HG03066 (cell line): ENCODE results near the gene DBNDD1.
A peak's percentile ranks its signal among the peaks of the same experiment; 100 is the strongest.
"Not testable (repeated sequence)": the region's sequence is repeated elsewhere in the genome, so short reads cannot be mapped to it uniquely, and the experiment has no call there.

Source experiments
- ATAC-seq: cut with Tn5 transposase; IDR thresholded peaks from one replicate; pipeline ENCODE4 v1.9.1; 2021; ENCODE audit warnings: low read depth; ENCODE audit not compliant: unreplicated experiment

DBNDD1 gene

DNA sequence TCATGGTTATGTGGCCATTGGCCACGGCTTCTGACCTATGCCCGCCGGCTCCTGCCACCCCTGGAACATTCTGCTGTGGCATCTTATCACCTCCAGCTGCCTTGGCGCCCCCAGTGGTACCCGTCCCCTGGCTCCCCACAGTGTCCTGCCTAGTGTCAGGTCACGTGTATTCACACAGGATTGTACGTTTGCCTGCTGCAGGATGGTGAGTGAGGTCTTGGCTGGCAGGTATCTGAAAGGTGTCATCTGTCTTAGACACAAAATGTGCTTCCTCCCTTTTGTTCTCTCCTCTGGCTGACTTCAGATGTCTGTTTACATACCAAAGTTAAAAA, 24.9 kb downstream of the DBNDD1 start:
- no peak for ATAC-seq

DNA sequence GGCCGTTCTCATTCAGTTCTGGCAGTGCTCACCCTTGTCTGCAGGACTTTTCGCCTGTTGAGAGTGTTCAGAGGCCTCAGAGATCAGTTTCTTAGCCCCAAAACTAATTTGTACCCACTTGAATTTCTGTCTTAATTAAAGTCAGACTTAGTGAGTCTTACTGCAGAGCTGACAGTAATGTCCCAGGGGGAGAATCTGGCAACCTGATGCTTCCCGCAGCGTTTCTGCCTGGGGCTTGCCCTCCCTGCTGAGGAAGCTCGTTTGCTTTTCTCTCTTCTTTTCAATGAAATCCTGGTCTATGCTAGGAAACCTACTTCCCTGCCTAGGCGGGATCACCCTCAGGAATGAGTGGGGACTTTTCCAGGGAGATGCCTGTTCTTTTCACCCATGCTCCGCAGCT, 25.3 kb downstream of the DBNDD1 start:
- ATAC-seq, result no peak

DNA sequence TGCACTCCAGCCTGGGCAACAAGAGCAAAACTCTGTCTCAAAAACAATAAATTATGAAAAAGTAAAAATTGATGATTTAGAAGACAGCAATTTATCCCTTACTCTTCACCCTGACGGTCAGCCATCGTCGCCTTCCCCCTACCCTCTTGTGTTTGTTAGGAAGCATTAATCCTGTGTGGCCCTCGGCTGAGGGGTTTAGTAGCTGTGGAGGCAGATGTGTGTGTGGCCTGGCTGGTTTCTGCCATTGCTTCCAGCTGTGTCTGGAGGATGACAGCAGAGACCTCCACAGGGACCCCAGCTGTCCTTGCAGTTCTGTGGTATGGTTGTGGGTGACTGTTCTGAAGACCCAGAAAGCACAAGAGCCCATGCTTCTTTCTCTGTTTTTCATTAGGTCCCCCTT, 25.9 kb downstream of the DBNDD1 start:
- no peak for ATAC-seq

DNA sequence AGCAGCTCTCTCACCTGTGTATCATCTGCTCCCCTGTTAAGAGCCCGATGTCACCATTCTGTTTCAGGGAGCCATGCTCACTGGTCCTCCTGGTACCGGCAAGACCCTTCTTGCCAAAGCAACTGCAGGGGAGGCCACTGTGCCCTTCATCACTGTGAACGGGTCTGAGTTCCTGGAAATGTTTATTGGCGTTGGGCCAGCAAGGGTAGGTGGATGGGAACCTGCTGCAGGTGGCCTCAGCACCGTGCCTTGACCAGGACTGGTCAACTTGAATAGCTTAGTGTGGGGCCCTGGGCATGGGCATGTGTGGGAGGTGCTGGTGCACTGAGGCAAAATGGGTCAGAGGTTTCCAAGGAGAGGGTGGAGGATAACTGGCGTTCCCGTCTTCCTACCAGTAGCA, 28.5 kb downstream of the DBNDD1 start:
- ATAC-seq, result no peak

DNA sequence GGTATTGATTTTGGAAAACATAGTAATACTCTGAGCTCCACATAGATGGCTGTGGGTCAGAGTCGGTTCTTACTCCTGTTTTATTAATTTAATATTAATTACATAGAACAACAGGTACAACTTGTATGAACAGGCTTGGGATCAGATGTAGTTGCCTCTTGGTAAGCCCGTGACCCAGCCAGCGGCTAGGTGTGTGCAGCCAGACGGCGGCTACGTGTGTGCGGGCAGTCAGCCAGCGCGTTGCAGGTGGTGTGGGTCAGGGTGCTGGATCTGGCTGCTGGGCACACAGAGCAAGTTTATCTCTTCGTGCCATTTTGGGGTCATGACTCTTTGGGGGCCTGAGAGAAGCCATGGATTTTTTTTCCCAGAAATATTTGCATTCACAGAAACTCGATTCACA, 30.3 kb downstream of the DBNDD1 start:
- ATAC-seq, result no peak

DNA sequence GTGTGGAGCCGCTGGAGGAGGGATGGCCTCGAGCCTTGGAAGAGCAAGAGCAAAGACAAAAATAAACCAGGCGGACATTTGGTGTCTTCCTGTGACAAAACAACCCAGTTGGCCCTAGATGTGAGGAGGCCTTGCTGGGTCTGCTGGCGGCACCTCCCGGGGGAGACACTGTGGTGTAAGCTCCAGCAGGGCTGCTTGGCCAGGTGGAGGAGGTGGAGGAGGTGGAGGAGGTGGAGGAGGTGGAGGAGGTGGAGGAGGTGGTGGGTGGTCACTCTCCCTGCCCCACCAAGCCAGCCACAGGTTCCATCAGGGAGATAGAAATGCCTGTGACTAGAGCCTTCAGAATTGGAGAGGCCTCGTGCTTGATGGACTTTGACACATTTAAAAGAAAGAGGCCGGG, 32.1 kb downstream of the DBNDD1 start:
- ATAC-seq, result no peak

DNA sequence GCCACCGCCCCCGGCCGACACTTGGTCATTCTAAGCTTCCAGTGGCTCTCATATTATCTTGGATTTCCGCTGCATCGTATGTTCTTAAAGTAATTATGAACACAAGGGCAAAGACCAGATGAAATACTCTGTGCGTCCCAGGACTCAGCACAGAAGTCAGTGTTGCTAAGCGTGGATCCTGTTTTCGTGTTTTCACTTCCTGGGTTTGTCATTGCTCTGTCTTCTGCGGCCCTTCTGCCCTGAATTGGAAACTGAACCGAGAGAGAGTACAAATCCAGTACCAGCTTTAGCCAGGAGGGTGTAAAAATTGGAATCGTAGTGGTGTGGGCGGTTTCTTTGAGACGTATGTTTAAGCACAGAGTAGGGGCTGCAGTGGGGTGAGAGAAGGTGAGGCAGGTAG, 32.7 kb downstream of the DBNDD1 start:
- no peak for ATAC-seq

DNA sequence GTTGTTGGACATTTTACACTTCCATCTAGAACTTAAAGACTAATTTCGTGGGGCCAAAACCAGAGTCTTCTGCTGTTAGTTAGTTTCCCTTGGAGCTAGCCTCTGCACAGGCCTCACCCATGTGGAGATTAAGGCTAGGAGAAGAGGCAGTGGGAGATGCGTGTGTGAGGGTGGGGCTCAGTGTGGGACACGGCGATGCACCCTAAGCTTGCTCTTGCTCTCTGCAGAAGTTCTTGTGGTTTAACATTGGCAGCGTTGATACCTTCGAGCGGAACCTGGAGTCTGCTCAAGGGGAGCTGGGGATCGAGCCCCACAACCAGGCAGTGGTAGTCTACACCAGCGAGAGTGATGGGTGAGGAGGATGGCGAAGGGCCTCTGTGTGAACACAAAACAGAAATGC, 34.0 kb downstream of the DBNDD1 start:
- no peak for ATAC-seq

DNA sequence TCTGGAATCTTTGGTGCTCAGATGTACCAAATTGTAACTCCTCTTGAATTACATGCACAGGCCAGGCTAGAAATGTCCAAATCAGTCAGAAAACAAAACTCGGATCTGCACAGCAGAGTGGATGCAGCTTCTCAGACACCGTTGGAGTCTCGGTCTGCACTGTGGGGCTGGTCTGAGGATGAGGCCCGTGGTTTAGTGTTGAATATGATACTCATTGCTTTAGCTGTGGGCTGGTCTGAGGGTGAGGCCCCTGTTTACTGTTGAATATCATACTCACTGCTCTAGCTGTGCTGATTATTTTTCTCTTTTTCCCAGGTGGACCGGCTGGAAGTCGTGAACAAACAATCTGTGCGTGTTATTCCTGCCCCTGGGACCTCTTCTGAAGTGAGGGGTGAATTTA, 35.0 kb downstream of the DBNDD1 start:
- ATAC-seq, result no peak

DNA sequence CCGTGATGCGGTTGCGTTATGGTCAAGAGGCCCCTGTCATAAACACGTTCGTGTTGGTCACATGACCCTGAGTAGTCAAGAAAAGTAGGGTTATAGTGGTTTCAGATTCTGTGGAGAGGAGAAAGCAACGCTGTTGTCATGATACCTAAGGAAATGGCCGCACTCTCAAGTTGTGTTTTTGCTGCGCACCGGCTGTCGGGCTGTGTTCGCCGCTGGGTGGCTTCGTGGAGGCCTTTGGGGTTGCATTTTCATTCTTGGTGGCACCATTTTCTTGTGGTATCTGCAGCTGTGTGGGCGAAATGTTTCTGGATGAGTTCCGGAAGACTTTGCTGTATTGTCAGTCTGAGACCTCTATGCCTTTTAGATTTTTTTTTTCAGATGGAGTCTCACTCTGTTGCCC, 35.7 kb downstream of the DBNDD1 start:
- no peak for ATAC-seq

DNA sequence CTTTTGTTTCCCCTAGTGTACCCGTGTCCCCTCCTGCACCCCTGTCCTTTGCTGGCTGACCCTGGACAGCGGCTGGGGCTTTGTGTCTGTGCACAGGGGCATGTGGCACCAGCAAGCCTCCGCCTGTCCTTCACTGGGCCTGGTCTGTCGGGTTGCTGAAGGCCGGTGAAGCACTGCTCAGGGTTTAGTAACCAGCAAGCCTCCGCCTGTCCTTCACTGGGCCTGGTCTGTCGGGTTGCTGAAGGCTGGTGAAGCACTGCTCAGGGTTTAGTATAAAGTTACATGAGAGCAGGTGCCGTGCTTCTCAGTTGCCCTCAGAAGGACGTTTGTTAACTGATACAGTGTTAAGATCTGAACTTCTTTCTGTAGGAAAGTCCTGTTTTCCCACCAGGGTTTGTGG, 36.9 kb downstream of the DBNDD1 start:
- ATAC-seq, result no peak

DNA sequence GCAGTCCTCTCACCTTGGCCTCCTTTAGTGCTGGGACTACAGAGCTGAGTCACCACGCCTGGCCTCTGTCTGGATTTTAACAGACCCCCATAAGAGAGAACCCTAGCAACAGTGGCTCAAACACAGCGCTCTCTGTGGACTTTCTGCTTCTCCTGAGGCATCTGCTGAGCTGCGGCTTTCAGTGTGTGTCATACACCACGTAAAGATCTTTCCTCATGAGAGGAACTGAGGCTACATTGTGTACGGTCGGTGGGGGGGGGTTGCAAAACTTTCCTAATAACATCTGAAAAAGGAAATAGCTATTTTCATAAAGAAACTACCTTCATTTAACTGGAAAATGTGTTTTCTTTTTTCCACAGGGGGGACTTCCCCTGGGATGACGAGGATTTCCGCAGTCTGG, 37.8 kb downstream of the DBNDD1 start:
- no peak for ATAC-seq

DNA sequence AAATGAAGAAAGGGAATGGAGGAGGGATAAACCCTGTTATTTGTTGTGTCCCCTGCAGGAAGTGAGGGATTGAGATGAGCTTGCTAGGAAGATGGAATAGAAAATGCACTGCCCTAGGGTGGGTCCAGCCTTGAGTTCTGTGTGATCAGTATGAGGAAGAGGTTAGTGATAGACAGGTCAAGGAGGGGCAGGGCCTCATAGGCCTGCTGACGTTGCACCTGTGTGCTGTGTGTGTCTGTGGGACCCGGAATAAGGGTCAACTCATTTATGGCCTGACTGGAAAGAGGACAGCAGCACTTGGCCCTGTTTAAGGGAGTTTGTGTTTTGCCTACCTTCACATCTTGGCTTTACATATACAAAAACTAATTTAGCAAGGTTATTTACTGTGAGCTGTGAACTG, 44.4 kb downstream of the DBNDD1 start:
- ATAC-seq, result no peak

DNA sequence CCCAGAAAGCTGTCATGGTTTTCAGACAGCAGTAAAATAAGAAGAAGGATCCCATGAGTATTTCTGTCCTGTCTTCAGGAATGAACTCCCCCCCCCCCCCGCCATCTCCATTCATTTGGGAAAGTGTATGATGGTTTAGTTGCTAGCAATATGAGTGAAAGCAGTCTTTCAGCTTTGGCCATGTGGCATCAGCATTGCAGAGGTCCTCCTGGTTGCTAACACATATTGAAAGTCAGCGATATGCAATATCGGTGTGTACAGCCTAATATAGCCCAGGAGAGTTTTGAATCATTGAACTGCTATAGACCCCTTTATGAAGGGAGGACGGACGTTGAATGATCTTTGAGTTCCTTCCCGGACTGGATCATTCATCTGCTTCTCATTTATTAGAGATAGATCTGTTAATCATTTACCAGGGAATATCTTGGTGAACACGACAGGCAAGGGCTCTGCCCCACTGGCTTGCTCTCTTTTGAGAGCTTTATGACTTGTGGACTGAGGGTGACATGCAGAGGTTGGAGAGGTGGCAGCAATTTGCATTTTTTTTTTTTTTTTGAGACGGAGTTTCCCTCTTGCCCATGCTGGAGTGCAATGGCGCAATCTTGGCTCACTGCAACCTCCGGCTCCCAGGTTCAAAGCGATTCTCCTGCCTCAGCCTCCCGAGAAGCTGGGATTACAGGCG, 45.5 kb downstream of the DBNDD1 start:
- ATAC-seq, result no peak

DNA sequence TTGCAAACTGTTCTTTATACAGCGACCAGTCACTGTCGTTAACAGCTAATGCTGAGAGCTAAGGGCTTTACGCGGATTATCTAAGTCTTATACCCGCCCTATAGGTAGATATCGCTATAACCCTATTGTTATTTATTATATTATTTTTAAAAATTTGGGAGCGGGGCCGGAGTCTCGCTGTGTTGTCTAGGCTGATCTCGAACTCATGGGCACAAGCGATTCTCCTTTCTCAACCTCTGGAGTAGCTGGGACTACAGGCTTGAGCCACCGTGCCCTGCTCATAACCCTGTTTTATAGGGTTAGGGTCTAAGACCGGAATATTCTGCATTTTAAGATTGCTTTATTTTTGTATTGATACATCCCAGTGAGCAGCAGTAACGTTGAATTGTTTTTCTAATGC, 46.0 kb downstream of the DBNDD1 start:
- no peak for ATAC-seq

DNA sequence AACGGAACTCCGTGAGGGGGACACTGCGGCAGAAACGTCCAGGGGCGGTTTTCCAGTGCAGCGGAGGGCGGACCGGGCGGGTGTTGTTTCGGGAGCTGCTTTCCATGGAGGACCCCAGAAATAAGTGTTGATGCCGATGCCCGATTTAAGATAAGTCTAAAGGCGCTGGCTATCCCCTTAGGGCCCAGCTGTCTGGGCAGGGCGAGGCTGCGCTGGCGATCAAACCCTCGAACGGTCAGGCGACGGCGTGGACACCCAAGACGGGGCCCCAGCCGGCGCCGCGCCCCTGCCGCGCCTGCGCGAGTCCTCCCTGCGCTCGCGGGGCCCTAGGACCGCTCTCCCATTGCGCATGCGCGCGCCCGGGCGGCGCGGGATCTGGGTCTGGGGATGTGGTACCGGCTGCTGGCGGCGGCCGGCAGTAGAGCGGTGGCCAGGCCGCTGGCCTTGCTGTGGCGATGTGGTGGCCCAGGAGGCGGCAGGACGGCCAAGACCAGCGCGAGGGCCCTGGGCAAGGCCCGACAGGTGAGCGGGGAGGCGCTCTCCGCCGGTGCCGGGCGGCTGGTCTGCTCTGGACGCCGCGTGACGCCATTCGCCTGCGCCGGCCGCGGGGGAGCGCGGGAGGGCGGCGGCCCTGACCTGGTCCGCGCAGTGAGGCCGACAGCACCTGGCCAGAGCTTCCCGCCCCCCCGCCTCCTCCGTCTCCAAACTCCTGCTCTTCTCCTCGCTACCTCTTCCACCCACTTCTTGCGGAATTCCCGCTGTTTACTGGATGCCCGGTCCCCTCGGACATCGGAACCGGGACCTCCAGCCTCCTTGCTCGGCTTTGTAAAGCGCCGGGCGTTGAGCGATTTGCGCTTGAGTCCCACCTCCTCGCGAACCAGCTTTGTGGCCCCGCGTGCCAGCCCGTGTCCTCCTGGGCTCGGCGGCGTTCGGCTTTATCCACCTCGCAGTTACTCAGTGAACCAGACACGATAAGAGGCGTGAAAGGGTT, 46.7 kb downstream of the DBNDD1 start:
- ATAC-seq, result peak; percentile 80

DNA sequence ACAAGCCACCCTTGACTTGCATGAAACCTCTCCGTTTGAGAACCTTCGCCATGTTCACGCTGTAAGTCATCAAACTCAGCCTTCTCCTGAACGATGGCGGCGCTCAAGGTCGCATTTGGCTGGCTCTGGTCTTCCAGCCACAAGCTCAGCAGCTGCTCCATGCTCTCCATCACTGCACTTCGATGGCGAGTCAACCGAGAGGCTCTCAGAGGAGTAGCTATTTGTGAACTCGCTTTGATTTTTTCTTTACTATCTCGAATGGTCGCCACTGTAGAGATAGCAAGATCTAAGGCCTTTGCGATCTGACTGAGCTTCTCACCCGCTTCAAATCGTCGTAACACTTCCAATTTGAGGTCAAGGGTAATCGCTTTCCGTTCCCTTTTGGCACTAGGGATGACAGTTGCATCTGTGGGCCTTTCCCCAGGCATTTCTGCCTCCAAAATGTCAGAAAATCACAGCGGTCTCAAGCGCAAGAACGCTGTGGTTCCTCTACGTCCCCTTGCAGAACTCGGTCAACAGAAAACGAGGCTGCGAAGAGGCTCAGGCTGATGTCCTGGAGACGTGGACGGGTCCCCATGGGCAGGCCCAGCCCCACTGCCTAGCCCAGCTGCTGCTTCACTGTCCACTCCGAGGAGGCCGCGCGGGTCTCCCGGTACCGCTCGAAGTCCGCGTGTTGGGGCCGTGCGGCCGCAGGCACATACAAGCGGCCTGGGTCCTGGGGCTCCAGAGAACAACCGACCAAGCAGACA, 47.6 kb downstream of the DBNDD1 start:
- no peak for ATAC-seq

DNA sequence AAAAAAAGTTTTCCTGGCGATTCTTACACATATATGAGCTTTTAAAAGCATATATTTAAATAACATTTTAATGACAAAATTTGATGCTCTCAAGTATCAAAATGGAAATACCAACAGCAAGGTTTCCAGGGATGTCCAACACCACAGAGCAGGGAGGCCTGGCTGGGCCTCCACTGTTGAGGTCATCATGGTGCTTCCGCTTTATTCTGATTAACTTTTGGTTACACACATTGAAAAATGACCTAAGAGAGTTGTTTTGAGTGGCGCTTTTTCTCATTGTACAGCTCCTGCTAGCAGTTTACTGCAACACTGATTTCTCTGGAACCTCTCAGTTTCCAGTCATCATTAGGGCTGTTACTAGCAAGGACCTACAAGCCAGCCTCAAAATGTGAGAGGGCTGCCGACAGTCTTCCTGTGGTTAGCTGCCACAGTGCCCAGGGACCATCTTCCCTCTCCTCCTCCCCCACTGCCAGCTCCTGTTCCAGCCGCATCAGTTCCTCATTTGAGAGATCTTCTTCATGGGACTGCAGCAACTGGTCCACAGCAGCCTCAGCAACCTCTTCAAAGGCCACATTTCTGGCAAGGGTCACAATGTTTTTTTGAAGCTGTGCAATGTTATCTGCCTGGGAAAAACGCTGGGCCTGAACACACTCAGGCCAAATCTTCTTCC, 49.4 kb downstream of the DBNDD1 start:
- ATAC-seq, result no peak

DNA sequence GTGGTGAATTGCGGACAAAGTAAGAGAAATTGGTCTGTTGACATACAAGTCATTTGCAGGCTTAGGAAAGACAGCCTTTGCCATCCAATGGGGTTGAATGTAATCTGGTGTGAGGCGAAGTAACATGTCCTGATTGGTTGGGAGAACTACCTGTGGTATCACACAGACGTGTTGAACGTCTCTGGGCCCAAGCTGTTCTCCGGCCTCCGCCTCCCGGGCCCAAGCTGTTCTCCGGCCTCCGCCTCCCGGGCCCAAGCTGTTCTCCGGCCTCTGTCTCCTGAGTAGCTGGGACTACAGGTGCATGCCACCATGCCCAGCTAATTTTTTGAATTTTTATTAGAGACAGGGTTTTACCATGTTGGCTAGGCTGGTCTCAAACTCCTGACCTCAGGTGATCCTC, 51.2 kb downstream of the DBNDD1 start:
- ATAC-seq, result not testable (repeated sequence)

DNA sequence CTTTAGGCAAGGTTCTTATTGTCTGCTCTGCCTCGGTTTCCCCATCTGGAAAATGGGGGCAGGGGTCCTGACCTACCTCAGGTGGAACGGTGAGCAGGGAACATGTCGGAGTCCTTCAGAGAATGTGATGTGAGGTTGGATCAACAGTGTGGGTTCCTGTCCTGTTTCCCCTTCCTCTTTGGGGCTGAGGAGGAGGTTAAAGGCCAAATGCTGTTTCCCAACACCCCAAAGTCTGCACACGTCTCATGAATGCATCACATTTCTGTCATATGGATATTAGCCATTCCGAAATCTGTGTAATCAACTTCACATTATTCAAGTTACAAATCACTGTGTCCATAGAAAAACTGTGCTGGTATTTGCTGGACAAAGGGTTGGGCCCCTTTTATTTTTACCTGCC, 51.8 kb downstream of the DBNDD1 start:
- ATAC-seq, result not testable (repeated sequence)

DNA sequence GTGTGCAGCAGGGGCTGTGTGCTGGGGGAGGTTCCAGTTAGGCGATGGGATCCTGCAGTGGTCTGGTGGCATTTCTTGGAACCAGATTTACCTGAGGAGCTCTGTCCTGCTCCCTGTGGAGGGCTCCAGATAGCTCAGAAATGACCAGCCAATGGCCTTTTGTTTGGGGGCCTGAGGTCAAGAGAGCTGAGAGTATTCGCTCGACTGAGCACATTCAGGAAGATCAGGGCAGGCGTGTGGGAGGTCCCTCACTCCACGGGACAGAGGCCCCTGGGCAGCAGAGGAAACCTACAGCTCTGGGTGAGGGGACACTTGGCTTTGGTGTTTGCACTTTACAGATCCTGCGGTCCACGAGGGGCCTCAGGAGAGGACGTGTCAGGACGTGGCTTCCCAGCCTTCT, 52.5 kb downstream of the DBNDD1 start:
- ATAC-seq, result no peak
